Esophagus muscularis mucosa (tissue), 4 donors: Measurements from ENCODE around the gene FAM107B.

Experiments
- CTCF ChIP-seq, 3 experiments: fragments of 200-600 bp in 2 of 3; fragments of 450-650 bp in 1 of 3; sonication (generic) in 2 of 3; IDR thresholded peaks; one replicate each; pipeline ENCODE4 v1.5.1; 2017 to 2019; ENCODE audit warnings: antibody characterized with exemption in 3 of 3, mild to moderate bottlenecking in 2 of 3, moderate library complexity in 1 of 3
- EP300 ChIP-seq: sonication (generic); formaldehyde crosslinking; IDR thresholded peaks from one replicate; pipeline ENCODE4 v1.6.1; 2017; ENCODE audit warnings: antibody characterized with exemption
- POLR2A ChIP-seq: fragments of 450-650 bp; IDR thresholded peaks from one replicate; pipeline ENCODE4 v1.6.1; 2017; ENCODE audit warnings: antibody characterized with exemption, moderate library complexity, mild to moderate bottlenecking, low read depth

GRCh38 chr10:14510346-14510745 is 264.4 kb downstream of the FAM107B start:
- no peak for TF ChIP-seq EP300
- no peak for TF ChIP-seq POLR2A
- TF ChIP-seq CTCF (IDR thresholded peaks at IDR 0.05) = no peak
